Peyer's patch (tissue), 4 donors: ENCODE results near the gene TCIRG1. TPM values are rescaled to one million over a fixed set of nuclear protein-coding genes. Genes with fewer than 3 reads are reported as not detected.

Source experiments
- DNase-seq, 3 donors: peaks; one replicate each; pipeline ENCODE4 v3.0.0-alpha.2; 2017 to 2019
- H3K27ac ChIP-seq, 4 donors: fragments of 200-600 bp; sonication (generic); one replicate each; pipeline ENCODE4 v1.5.1; 2016 to 2019
- H3K27me3 ChIP-seq, 2 donors: fragments of 200-600 bp; sonication (generic); one replicate each; pipeline ENCODE4 v1.5.1; 2019
- H3K36me3 ChIP-seq, 3 donors: fragments of 200-600 bp; sonication (generic); one replicate each; pipeline ENCODE4 v1.5.1; 2016 to 2019
- H3K4me1 ChIP-seq, 4 donors: fragments of 200-600 bp; sonication (generic); one replicate each; pipeline ENCODE4 v1.5.1; 2016 to 2019
- H3K4me3 ChIP-seq, 4 donors: fragments of 200-600 bp; sonication (generic); 1 replicate in 3 of 4; 2 replicates in 1 of 4; pipeline ENCODE4 v1.5.1; 2016 to 2019; ENCODE audit warnings: mild to moderate bottlenecking in 1 of 4
- H3K9me3 ChIP-seq, 4 donors: fragments of 200-600 bp; sonication (generic); one replicate each; pipeline ENCODE4 v1.5.1; 2016 to 2019; ENCODE audit warnings: mild to moderate bottlenecking in 1 of 4
- CTCF ChIP-seq, 6 experiments: fragments of 450-650 bp in 4 of 6; fragments of 200-600 bp in 2 of 6; sonication (generic) in 1 of 6; IDR thresholded peaks; one replicate each; pipeline ENCODE4 v1.5.1; 2017 to 2019; ENCODE audit warnings: antibody characterized with exemption in 6 of 6, mild to moderate bottlenecking in 3 of 6, moderate library complexity in 1 of 6
- POLR2A ChIP-seq, 2 donors: fragments of 450-650 bp; IDR thresholded peaks; one replicate each; pipeline ENCODE4 v1.5.1; 2017; ENCODE audit warnings: antibody characterized with exemption in 2 of 2, mild to moderate bottlenecking in 2 of 2, moderate library complexity in 2 of 2
- small RNA-seq, 2 donors: library from RNA; depleted of rRNA; stranded (forward); fragments of <200 nt; gene quantifications; one replicate each; pipeline ENCODE3, GENCODE V24; 2016
- total RNA-seq, 4 donors: library from RNA; depleted of rRNA; stranded (reverse); fragments of >200 nt; gene quantifications; one replicate each; pipeline ENCODE4 v1.1.0, GENCODE V29; 2016

Gene TCIRG1
- total RNA-seq, 4 donors from 2014 or later, result 239 to 586 (median 464) TPM

GRCh38 chr11:68096962-68097361 is 58.1 kb downstream of the TCIRG1 start:
- no peak for DNase-seq
- H3K9me3 ChIP-seq, result no peaks in the 10 kb centered on the region
- peak overlapping the region in 1 of 4 donors; percentile 37 for H3K27ac ChIP-seq
- no peaks in the 10 kb centered on the region for H3K27me3 ChIP-seq
- no peak overlapping the region for H3K4me3 ChIP-seq
- peaks cover 0 to 3% (median 0%) of the 10 kb centered on the region in 3 donors for H3K36me3 ChIP-seq
- H3K4me1 ChIP-seq, result peaks cover 0 to 14% (median 5%) of the 10 kb centered on the region in 4 donors
- TF ChIP-seq POLR2A (IDR thresholded peaks at IDR 0.05) (no peak), CTCF (IDR thresholded peaks at IDR 0.05) (no peak)

- Histone ChIP-seq H3K4me3 (no peak overlapping the region), H3K27ac (peak overlapping the region in 2 of 4 donors; percentile 3 to 35), H3K36me3 (peaks cover 0 to 3% (median 0%) of the 10 kb centered on the region in 3 donors), H3K4me1 (peaks cover 0 to 14% (median 5%) of the 10 kb centered on the region in 4 donors), H3K9me3 (no peaks in the 10 kb centered on the region), H3K27me3 (no peaks in the 10 kb centered on the region)
- no peak for DNase-seq
- TF ChIP-seq POLR2A (IDR thresholded peaks at IDR 0.05) (no peak), CTCF (IDR thresholded peaks at IDR 0.05) (no peak)
Observed at GRCh38 chr11:68099057-68099456, 60.2 kb downstream of the TCIRG1 start.

- Histone ChIP-seq H3K27ac (peak overlapping the region in 3 of 4 donors; percentile 8 to 59 (median 35)), H3K4me3 (peak overlapping the region in 1 of 4 donors; percentile 24), H3K36me3 (peaks cover 0 to 3% (median 0%) of the 10 kb centered on the region in 3 donors), H3K9me3 (no peaks in the 10 kb centered on the region), H3K27me3 (no peaks in the 10 kb centered on the region), H3K4me1 (peaks cover 0 to 17% (median 5%) of the 10 kb centered on the region in 4 donors)
- TF ChIP-seq CTCF (IDR thresholded peaks at IDR 0.05) (no peak), POLR2A (IDR thresholded peaks at IDR 0.05) (no peak)
- peak in 2 of 3 donors; percentile 48 to 61 for DNase-seq
Observed at GRCh38 chr11:68099474-68100405, 60.9 kb downstream of the TCIRG1 start.

Small RNA genes within 50 kb of the gene (small RNA-seq; reads per million reads assigned to genes)
- 0.18 to 0.38 reads per million in 2 donors for gene MIR6753

Other genes with a start within 250 kb of the TCIRG1 start
- 100 to 1,000 TPM in 1 of 4 donors, 10 to 100 TPM in 3; 68.7 to 154 (median 91.6) TPM for gene UNC93B1, start 34.9 kb upstream of the TCIRG1 start, total RNA-seq
- 10 to 100 TPM; 14.9 to 53.5 (median 37.0) TPM for gene ALDH3B1, start 28.7 kb upstream of the TCIRG1 start, total RNA-seq
- gene NDUFS8, start 8.3 kb upstream of the TCIRG1 start, total RNA-seq, result 100 to 1,000 TPM; 153 to 195 (median 162) TPM
- gene CHKA, start 82.4 kb downstream of the TCIRG1 start, total RNA-seq, result 100 to 1,000 TPM in 3 of 4 donors, 10 to 100 TPM in 1; 41.3 to 179 (median 130) TPM
- 10 to 100 TPM; 55.3 to 74.8 (median 60.3) TPM for gene KMT5B, start 174.3 kb downstream of the TCIRG1 start, total RNA-seq
- gene C11orf24, start 232.9 kb downstream of the TCIRG1 start, total RNA-seq, result 100 to 1,000 TPM in 3 of 4 donors, 10 to 100 TPM in 1; 79.2 to 198 (median 183) TPM